NCI-H345 treated with DMSO at 0.1 percent for 48 hours (cell line): ENCODE measurements around the gene CCDC7.
"Not testable (repeated sequence)": the region's sequence is repeated elsewhere in the genome, so short reads cannot be mapped to it uniquely, and the experiment has no call there.

Source experiments
- DNase-seq: peaks from one replicate; lab custom pipeline; 2025; ENCODE audit not compliant: unreplicated experiment; lab: John Stamatoyannopoulos, UW

CCDC7 gene

GRCh38 chr10:32865170-32865569, 419.2 kb downstream of the CCDC7 start:
- no peak for DNase-seq

GRCh38 chr10:32877915-32878314, 432.0 kb downstream of the CCDC7 start:
- DNase-seq, result no peak

- no peak for DNase-seq
Observed at GRCh38 chr10:32878646-32879045, 432.7 kb downstream of the CCDC7 start.

GRCh38 chr10:32882076-32882475, 436.1 kb downstream of the CCDC7 start:
- no peak for DNase-seq

- DNase-seq, result no peak
Observed at GRCh38 chr10:32887481-32887880, 441.5 kb downstream of the CCDC7 start.

GRCh38 chr10:32888161-32888927, 442.4 kb downstream of the CCDC7 start:
- no peak for DNase-seq

- DNase-seq, result no peak
Observed at GRCh38 chr10:32889631-32890212, 443.8 kb downstream of the CCDC7 start.

- DNase-seq, result no peak
Observed at GRCh38 chr10:32890444-32890843, 444.5 kb downstream of the CCDC7 start.

- no peak for DNase-seq
Observed at GRCh38 chr10:32891261-32891660, 445.3 kb downstream of the CCDC7 start.

- DNase-seq, result no peak
Observed at GRCh38 chr10:32893434-32893833, 447.5 kb downstream of the CCDC7 start.

- DNase-seq, result no peak
Observed at GRCh38 chr10:32893916-32894664, 448.1 kb downstream of the CCDC7 start.

GRCh38 chr10:32895200-32895968, 449.4 kb downstream of the CCDC7 start:
- DNase-seq, result not testable (repeated sequence)

- no peak for DNase-seq
Observed at GRCh38 chr10:32901815-32902214, 455.9 kb downstream of the CCDC7 start.

GRCh38 chr10:32905466-32905865, 459.5 kb downstream of the CCDC7 start:
- DNase-seq, result no peak

- no peak for DNase-seq
Observed at GRCh38 chr10:32906595-32906994, 460.7 kb downstream of the CCDC7 start.

GRCh38 chr10:32909456-32909855, 463.5 kb downstream of the CCDC7 start:
- no peak for DNase-seq

GRCh38 chr10:32909970-32910369, 464.0 kb downstream of the CCDC7 start:
- DNase-seq, result not testable (repeated sequence)

- DNase-seq, result no peak
Observed at GRCh38 chr10:32911285-32912016, 465.5 kb downstream of the CCDC7 start.

GRCh38 chr10:32917817-32918216, 471.9 kb downstream of the CCDC7 start:
- not testable (repeated sequence) for DNase-seq

GRCh38 chr10:32922170-32922569, 476.2 kb downstream of the CCDC7 start:
- no peak for DNase-seq

- no peak for DNase-seq
Observed at GRCh38 chr10:32923134-32923533, 477.2 kb downstream of the CCDC7 start.
